ENCODE measurements around the gene MAST1. TPM values are rescaled to one million over a fixed set of nuclear protein-coding genes. Genes with fewer than 3 reads are reported as not detected.
A peak's percentile ranks its signal among the peaks of the same experiment; 100 is the strongest.

Gene MAST1
- total RNA-seq, 1 experiment from 2014 or later, result 28.9 TPM

DNA sequence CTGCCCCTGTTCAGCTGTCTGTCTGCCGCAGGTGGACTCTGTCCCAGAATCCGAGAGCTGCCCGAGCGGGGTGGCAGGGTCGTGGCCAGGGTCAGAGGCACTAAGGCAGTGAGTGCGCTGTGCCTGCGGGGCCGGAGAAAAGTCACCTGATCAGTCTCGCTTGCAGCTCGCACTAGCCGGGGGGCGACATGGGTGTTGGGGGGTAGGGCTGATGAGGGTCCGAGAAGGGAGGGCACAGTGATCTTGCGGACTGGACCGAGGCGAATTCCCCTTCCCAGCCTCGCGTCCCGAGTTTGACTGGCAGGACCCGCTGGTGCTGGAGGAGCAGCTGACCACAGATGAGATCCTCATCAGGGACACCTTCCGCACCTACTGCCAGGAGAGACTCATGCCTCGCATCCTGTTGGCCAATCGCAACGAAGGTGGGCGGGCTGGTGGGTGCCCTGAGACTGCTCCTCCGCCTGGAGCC lies 53.3 kb downstream of the MAST1 start:
- H3K9ac ChIP-seq (ENCODE audit: low read length), result peak overlapping the region; percentile 74
- no peaks in the 10 kb centered on the region for H4K20me1 ChIP-seq (ENCODE audit: insufficient read depth)
- BruUV-seq (replicated peaks), result TSS peak; percentile 66
- no peaks in the 10 kb centered on the region for H3K9me3 ChIP-seq (ENCODE audit: control insufficient read depth in 1 of 2, insufficient read depth in 1 of 2, low read depth in 1 of 2, low read length in 2 of 2)
- DNase-seq (ENCODE audit: low read depth, low spot score), result no peak
- H3K36me3 ChIP-seq (ENCODE audit: control insufficient read depth in 1 of 2, insufficient read depth in 2 of 2, low read length in 2 of 2), result peaks cover 2 to 5% of the 10 kb centered on the region in 2 experiments; a peak in 3 of 4 replicates
- peaks cover 8 to 17% of the 10 kb centered on the region in 2 experiments; a peak in 3 of 4 replicates for H3K4me1 ChIP-seq (ENCODE audit: control insufficient read depth in 1 of 2, insufficient read depth in 2 of 2, low read length in 2 of 2)
- H3K4me2 ChIP-seq (ENCODE audit: low read length), result peak overlapping the region; percentile 89
- intact Hi-C loops (cut with micrococcal nuclease), result loop anchor here (2.0 kb wide), 1 partner anchor 47 kb away; the partner anchor contains the start of gene CALR
- H3K9me2 ChIP-seq (ENCODE audit: insufficient read depth), result no peaks in the 10 kb centered on the region
- peak; percentile 13; the same call in 1 of the 2 replicates for ATAC-seq
- ChIA-PET POLR2A (interaction anchor here (0.9 to 1.7 kb wide), 6 partner anchors 7 to 48 kb away, joined by 3 to 14 read pairs (median 4); partner anchors contain the start of gene DNASE2), RAD21 (ENCODE audit: low non-redundant PET in 1 of 2, low total read pairs in 2 of 2, uncharacterized antibody in 2 of 2, unreplicated experiment in 2 of 2) (no interaction called here), CTCF (interaction anchor here (1.1 kb wide), 3 partner anchors 54 to 134 kb away, joined by 3 to 6 read pairs (median 4); no protein-coding TSS in a partner anchor)
- peak overlapping the region; percentile 80 to 95 for H3K4me3 ChIP-seq (replicated peaks in 1 of 2; ENCODE audit: low read depth in 1 of 2, low read length in 2 of 2)
- peak overlapping the region; percentile 31; the same call in 1 of the 2 replicates for H3K27ac ChIP-seq (ENCODE audit: low read depth, low read length)
- no peak overlapping the region for H2AFZ ChIP-seq (ENCODE audit: low read depth, low read length, poor library complexity, severe bottlenecking)
- no peaks in the 10 kb centered on the region for H3K27me3 ChIP-seq (ENCODE audit: insufficient read depth, low read length)
- peaks cover 9% of the 10 kb centered on the region; the same call in 1 of the 2 replicates for H3K79me2 ChIP-seq (ENCODE audit: insufficient read depth, low read length)
- TF ChIP-seq CEBPB (IDR thresholded peaks at IDR 0.05; ENCODE audit: low read depth) (no peak), ZFX (IDR thresholded peaks at IDR 0.05) (0 out of 2 replicates have a peak, but pooled peaks have one; percentile 2), EZH2phosphoT487 (IDR thresholded peaks at IDR 0.05; ENCODE audit: borderline replicate concordance) (no peak), ELF1 (IDR thresholded peaks at IDR 0.05; ENCODE audit: borderline replicate concordance, low read depth) (no peak)
- TF ChIP-seq, protein P1, sequence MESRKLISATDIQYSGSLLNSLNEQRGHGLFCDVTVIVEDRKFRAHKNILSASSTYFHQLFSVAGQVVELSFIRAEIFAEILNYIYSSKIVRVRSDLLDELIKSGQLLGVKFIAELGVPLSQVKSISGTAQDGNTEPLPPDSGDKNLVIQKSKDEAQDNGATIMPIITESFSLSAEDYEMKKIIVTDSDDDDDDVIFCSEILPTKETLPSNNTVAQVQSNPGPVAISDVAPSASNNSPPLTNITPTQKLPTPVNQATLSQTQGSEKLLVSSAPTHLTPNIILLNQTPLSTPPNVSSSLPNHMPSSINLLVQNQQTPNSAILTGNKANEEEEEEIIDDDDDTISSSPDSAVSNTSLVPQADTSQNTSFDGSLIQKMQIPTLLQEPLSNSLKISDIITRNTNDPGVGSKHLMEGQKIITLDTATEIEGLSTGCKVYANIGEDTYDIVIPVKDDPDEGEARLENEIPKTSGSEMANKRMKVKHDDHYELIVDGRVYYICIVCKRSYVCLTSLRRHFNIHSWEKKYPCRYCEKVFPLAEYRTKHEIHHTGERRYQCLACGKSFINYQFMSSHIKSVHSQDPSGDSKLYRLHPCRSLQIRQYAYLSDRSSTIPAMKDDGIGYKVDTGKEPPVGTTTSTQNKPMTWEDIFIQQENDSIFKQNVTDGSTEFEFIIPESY (IDR thresholded peaks at IDR 0.05; ENCODE audit: extremely low read depth, insufficient replicate concordance, low read length), result no peak

DNA sequence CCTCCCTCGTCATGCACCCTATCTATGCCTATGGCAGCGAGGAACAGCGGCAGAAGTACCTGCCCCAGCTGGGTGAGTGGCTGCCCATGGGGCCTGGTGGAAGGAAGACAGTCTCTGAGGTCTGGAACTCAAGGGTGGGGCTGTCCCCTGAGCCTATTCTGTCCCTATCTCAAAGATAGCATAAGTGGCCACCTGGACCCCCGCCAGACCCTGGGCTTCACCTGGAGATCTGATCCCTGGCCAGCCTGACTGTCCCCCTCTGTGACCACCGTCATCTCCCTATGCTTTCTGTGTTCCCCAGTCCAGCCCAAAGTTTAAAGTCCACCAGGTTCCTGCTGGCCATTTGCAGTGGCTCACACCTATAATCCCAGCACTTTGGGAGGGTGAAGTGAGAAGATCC lies 55.3 kb downstream of the MAST1 start:
- peaks cover 9% of the 10 kb centered on the region; the same call in 1 of the 2 replicates for H3K79me2 ChIP-seq (ENCODE audit: insufficient read depth, low read length)
- peaks cover 8 to 17% of the 10 kb centered on the region in 2 experiments; a peak in 3 of 4 replicates for H3K4me1 ChIP-seq (ENCODE audit: control insufficient read depth in 1 of 2, insufficient read depth in 2 of 2, low read length in 2 of 2)
- no peak overlapping the region for H2AFZ ChIP-seq (ENCODE audit: low read depth, low read length, poor library complexity, severe bottlenecking)
- RAD21 ChIA-PET (ENCODE audit: low non-redundant PET in 1 of 2, low total read pairs in 2 of 2, uncharacterized antibody in 2 of 2, unreplicated experiment in 2 of 2), result no interaction called here
- H3K4me2 ChIP-seq (ENCODE audit: low read length), result no peak overlapping the region
- DNase-seq (ENCODE audit: low read depth, low spot score) (no peak), ATAC-seq (no peak)
- H3K9me2 ChIP-seq (ENCODE audit: insufficient read depth), result no peaks in the 10 kb centered on the region
- H3K9ac ChIP-seq (ENCODE audit: low read length), result no peak overlapping the region
- H3K27ac ChIP-seq (ENCODE audit: low read depth, low read length), result no peak overlapping the region
- TF ChIP-seq ATF3 (IDR thresholded peaks at IDR 0.05) (no peak), TCF7L2 (IDR thresholded peaks at IDR 0.05; ENCODE audit: borderline replicate concordance, extremely low read depth, insufficient read depth, insufficient read length) (no peak)
- H4K20me1 ChIP-seq (ENCODE audit: insufficient read depth), result no peaks in the 10 kb centered on the region
- no peak overlapping the region for H3K4me3 ChIP-seq (replicated peaks in 1 of 2; ENCODE audit: low read depth in 1 of 2, low read length in 2 of 2)
- POLR2A ChIA-PET, result no interaction called here
- BruUV-seq (replicated peaks), result no TSS peak
- peaks cover 2 to 8% of the 10 kb centered on the region in 2 experiments; a peak in 3 of 4 replicates for H3K36me3 ChIP-seq (ENCODE audit: control insufficient read depth in 1 of 2, insufficient read depth in 2 of 2, low read length in 2 of 2)
- CTCF ChIA-PET, result no interaction called here
- no peaks in the 10 kb centered on the region for H3K27me3 ChIP-seq (ENCODE audit: insufficient read depth, low read length)
- no peaks in the 10 kb centered on the region for H3K9me3 ChIP-seq (ENCODE audit: control insufficient read depth in 1 of 2, insufficient read depth in 1 of 2, low read depth in 1 of 2, low read length in 2 of 2)
- intact Hi-C loops (cut with micrococcal nuclease), result no loop called here
